ENCODE results near the gene ZNF267.

GRCh38 chr16:31861455-31861854 is 12.2 kb upstream of the ZNF267 start:
- no peak for TF ChIP-seq POLR2A (IDR thresholded peaks at IDR 0.05)
- no peak for TF ChIP-seq CTCF (IDR thresholded peaks at IDR 0.05)
- no peak for TF ChIP-seq POLR2AphosphoS5 (IDR thresholded peaks at IDR 0.05)
- no peak for TF ChIP-seq EP300 (IDR thresholded peaks at IDR 0.05; ENCODE audit: low read depth)

Measured in transverse colon (tissue), 4 donors.